Cardiac muscle cell (in vitro differentiated cells and primary cell): Measurements from ENCODE around the gene ACBD3. TPM values are rescaled to one million over a fixed set of nuclear protein-coding genes. Genes with fewer than 3 reads are reported as not detected.

Experiments used
- DNase-seq, 2 donors: peaks; one replicate each; pipeline versions ENCODE4 v3.0.0 to v3.0.0-alpha.2; 2010 to 2017; ENCODE audit warnings: low read depth in 1 of 2, low spot score in 1 of 2
- H3K27ac ChIP-seq: fragments of 200-600 bp; sonication (generic); 2 replicates; pipeline ENCODE4 v1.5.1; 2016
- H3K27me3 ChIP-seq: fragments of 200-600 bp; sonication (generic); 2 replicates; pipeline ENCODE4 v1.6.0; 2016; ENCODE audit warnings: control low read depth
- H3K36me3 ChIP-seq: fragments of 200-600 bp; sonication (generic); 2 replicates; pipeline ENCODE4 v1.5.1; 2016; ENCODE audit warnings: control low read depth
- H3K4me1 ChIP-seq: fragments of 200-600 bp; sonication (generic); 2 replicates; pipeline ENCODE4 v1.8.1; 2017; ENCODE audit warnings: low read depth, mild to moderate bottlenecking, mixed run types
- H3K4me3 ChIP-seq: fragments of 200-600 bp; sonication (generic); 2 replicates; pipeline ENCODE4 v1.5.1; 2016; ENCODE audit warnings: mild to moderate bottlenecking
- H3K9me3 ChIP-seq: fragments of 200-600 bp; sonication (generic); 2 replicates; pipeline ENCODE4 v1.5.1; 2017; ENCODE audit warnings: low read depth, mild to moderate bottlenecking, control low read depth
- CTCF ChIP-seq: IDR thresholded peaks from 2 replicates; pipeline ENCODE4 v1.5.1; 2012; ENCODE audit warnings: low read depth, mild to moderate bottlenecking, low read length
- polyA plus RNA-seq: library from polyadenylated mRNA; unstranded; fragments of >200 nt; fragmentation: Nextera tagmentation; extraction: Ambion mirVana; gene quantifications from 2 replicates; pipeline ENCODE4 v1.2.1, GENCODE V29; 2016
- total RNA-seq: library from RNA; depleted of rRNA; stranded (reverse); fragments of >200 nt; gene quantifications from 2 replicates; pipeline ENCODE4 v1.2.3, GENCODE V29; 2016

The ACBD3 gene
- total and polyA plus RNA-seq, 2 experiments from 2014 or later = 45.5 to 47.4 TPM

- peak; percentile 60 for TF ChIP-seq CTCF
- DNase-seq = peak; percentile 34 to 42
- Histone ChIP-seq H3K9me3 (no peaks in the 10 kb centered on the region), H3K27me3 (no peaks in the 10 kb centered on the region), H3K27ac (no peak overlapping the region), H3K4me3 (no peak overlapping the region), H3K4me1 (no peaks in the 10 kb centered on the region), H3K36me3 (no peaks in the 10 kb centered on the region)
Measured at GRCh38 chr1:226201029-226201593, 14.6 kb upstream of the ACBD3 start.

- no peaks in the 10 kb centered on the region for H3K4me1 ChIP-seq
- H3K36me3 ChIP-seq = no peaks in the 10 kb centered on the region
- no peaks in the 10 kb centered on the region for H3K27me3 ChIP-seq
- no peak overlapping the region for H3K4me3 ChIP-seq
- H3K9me3 ChIP-seq = no peaks in the 10 kb centered on the region
- no peak overlapping the region for H3K27ac ChIP-seq
- no peak for DNase-seq
- no peak for TF ChIP-seq CTCF
Measured at GRCh38 chr1:226199971-226200370, 13.4 kb upstream of the ACBD3 start.

GRCh38 chr1:226195144-226195543, 8.6 kb upstream of the ACBD3 start:
- H3K27me3 ChIP-seq = no peaks in the 10 kb centered on the region
- TF ChIP-seq CTCF = no peak
- H3K27ac ChIP-seq = no peak overlapping the region
- no peaks in the 10 kb centered on the region for H3K9me3 ChIP-seq
- no peaks in the 10 kb centered on the region for H3K4me1 ChIP-seq
- DNase-seq = no peak
- H3K4me3 ChIP-seq = no peak overlapping the region
- no peaks in the 10 kb centered on the region for H3K36me3 ChIP-seq

- H3K4me1 ChIP-seq = peaks cover 16% of the 10 kb centered on the region
- H3K4me3 ChIP-seq = peak overlapping the region; percentile 98
- DNase-seq = no peak
- H3K27ac ChIP-seq = peak overlapping the region; percentile 98
- H3K27me3 ChIP-seq = no peaks in the 10 kb centered on the region
- H3K9me3 ChIP-seq = no peaks in the 10 kb centered on the region
- no peak for TF ChIP-seq CTCF
- no peaks in the 10 kb centered on the region for H3K36me3 ChIP-seq
Measured at GRCh38 chr1:226187380-226187779, 839 bp upstream of the ACBD3 start.

- Histone ChIP-seq H3K27ac (peak overlapping the region; percentile 98), H3K4me1 (peaks cover 20% of the 10 kb centered on the region), H3K36me3 (no peaks in the 10 kb centered on the region), H3K27me3 (no peaks in the 10 kb centered on the region), H3K4me3 (peak overlapping the region; percentile 98), H3K9me3 (no peaks in the 10 kb centered on the region)
- TF ChIP-seq CTCF = no peak
- DNase-seq = no peak
Measured at GRCh38 chr1:226187019-226187322, 430 bp upstream of the ACBD3 start.
